K562 (cell line): Measurements from ENCODE around the gene GRWD1. TPM values are rescaled to one million over a fixed set of nuclear protein-coding genes. Genes with fewer than 3 reads are reported as not detected.

Experiments
- CCNT2 ChIP-seq: IDR thresholded peaks from 2 replicates; pipeline ENCODE4 v1.6.1; 2011; ENCODE audit warnings: borderline replicate concordance, low read depth, mild to moderate bottlenecking, moderate library complexity, mixed read lengths, low read length; ENCODE audit not compliant: insufficient read length; ENCODE audit errors: extremely low read depth
- CREM ChIP-seq: IDR thresholded peaks from 2 replicates; pipeline ENCODE4 v1.6.1; 2014; ENCODE audit warnings: antibody characterized with exemption, low read depth
- ELF2 ChIP-seq: fragments of 250-450 bp; sonication (Bioruptor Pico); IDR thresholded peaks from 2 replicates; pipeline ENCODE4 v1.5.0; 2021; ENCODE audit warnings: mild to moderate bottlenecking
- ELF4 ChIP-seq: fragments of 450-650 bp; formaldehyde crosslinking; IDR thresholded peaks from 2 replicates; pipeline ENCODE4 v1.4.0; 2022; ENCODE audit warnings: missing genetic modification characterization
- FOS ChIP-seq: IDR thresholded peaks from 3 replicates; pipeline ENCODE4 v1.6.1; 2011; ENCODE audit not compliant: insufficient read length; ENCODE audit errors: extremely low read depth
- ILK ChIP-seq: fragments of 450-650 bp; IDR thresholded peaks from 2 replicates; pipeline ENCODE4 v1.6.1; 2016; ENCODE audit warnings: missing genetic modification characterization, low read depth, mild to moderate bottlenecking, missing compliant biosample characterization, moderate library complexity, borderline replicate concordance
- KDM4B ChIP-seq, 2 experiments: fragments of 450-650 bp in 1 of 2; sonication (generic) in 1 of 2; IDR thresholded peaks; 2 replicates each; pipeline ENCODE4 v1.6.1; 2016 to 2017; ENCODE audit warnings: borderline replicate concordance in 2 of 2, antibody characterized with exemption in 1 of 2, low read depth in 1 of 2, mild to moderate bottlenecking in 1 of 2
- MED1 ChIP-seq: sonication (generic); formaldehyde crosslinking; IDR thresholded peaks from 2 replicates; pipeline ENCODE4 v1.8.1; 2023; ENCODE audit warnings: missing genetic modification reagents, borderline replicate concordance
- NCOA6 ChIP-seq: fragments of 450-650 bp; IDR thresholded peaks from 2 replicates; pipeline ENCODE4 v1.6.1; 2017; ENCODE audit warnings: mild to moderate bottlenecking
- RERE ChIP-seq: sonication (generic); formaldehyde crosslinking; IDR thresholded peaks from 2 replicates; pipeline ENCODE4 v1.8.0; 2023; ENCODE audit warnings: missing genetic modification reagents, mild to moderate bottlenecking, borderline replicate concordance
- SPI1 ChIP-seq: IDR thresholded peaks from 2 replicates; pipeline ENCODE4 v1.6.1; 2011; ENCODE audit warnings: low read depth, low read length, control low read depth, borderline replicate concordance
- TAF9B ChIP-seq: fragments of 450-650 bp; IDR thresholded peaks from 2 replicates; pipeline ENCODE4 v1.6.1; 2018; ENCODE audit warnings: mild to moderate bottlenecking; ENCODE audit not compliant: partially characterized antibody
- TEAD1 ChIP-seq, 2 experiments: fragments of 450-650 bp in 1 of 2; sonication (generic) in 1 of 2; formaldehyde crosslinking; IDR thresholded peaks; 2 replicates each; pipeline versions ENCODE4 v1.4.0 to v1.8.0; 2020 to 2022; ENCODE audit warnings: mild to moderate bottlenecking in 2 of 2, missing genetic modification reagents in 1 of 2
- TSC22D4 ChIP-seq: fragments of 450-650 bp; IDR thresholded peaks from 2 replicates; pipeline ENCODE4 v1.6.1; 2016; ENCODE audit warnings: missing genetic modification characterization, missing biosample characterization, control low read depth
- ZNF12 ChIP-seq: sonication (generic); formaldehyde crosslinking; IDR thresholded peaks from 2 replicates; pipeline ENCODE4 v1.4.0; 2020; ENCODE audit warnings: mild to moderate bottlenecking, missing genetic modification reagents
- ZNF589 ChIP-seq: fragments of 200-800 bp; sonication (Bioruptor generic); IDR thresholded peaks from 2 replicates; pipeline ENCODE4 v1.6.1; 2016; ENCODE audit warnings: low read depth, missing genetic modification characterization, missing compliant biosample characterization
- ZNF639 ChIP-seq, 2 experiments: fragments of 200-800 bp in 1 of 2; sonication (Bioruptor generic) in 1 of 2; sonication (generic) in 1 of 2; formaldehyde crosslinking in 1 of 2; IDR thresholded peaks in 1 of 2; conservative IDR thresholded peaks in 1 of 2; 2 replicates each; pipeline versions ENCODE4 v1.5.0 to v1.6.1; 2016 to 2020; ENCODE audit warnings: missing compliant biosample characterization in 1 of 2, missing genetic modification characterization in 1 of 2, missing genetic modification reagents in 1 of 2
- ZNF655 ChIP-seq: fragments of 250-450 bp; sonication (Bioruptor Pico); IDR thresholded peaks from 2 replicates; pipeline ENCODE4 v1.5.0; 2021
- polyA plus RNA-seq, 8 experiments: library from polyadenylated mRNA; depleted of rRNA in 4 of 8; stranded (reverse) in 5 of 8; unstranded in 3 of 8; fragments of >200 nt; fragmentation: Nextera tagmentation in 2 of 8; fragmentation: Illumina TruSeq in 1 of 8; extraction: Ambion mirVana in 2 of 8; extraction: Trizol in 1 of 8; gene quantifications; 2 replicates each; pipeline versions ENCODE4 v1.2.1 to v1.2.3, GENCODE V29; 2011 to 2014; ENCODE audit warnings: inconsistent platforms in 1 of 8, missing spikeins in 1 of 8
- total RNA-seq, 7 experiments: library from RNA; depleted of rRNA in 6 of 7; stranded (reverse); fragments of >200 nt in 6 of 7; fragmentation: Illumina TruSeq in 2 of 7; extraction: Trizol in 2 of 7; gene quantifications; 2 replicates each; pipeline versions ENCODE4 v1.2.1 to v1.2.3, GENCODE V29; 2011 to 2021; ENCODE audit warnings: low replicate concordance in 1 of 7

The GRWD1 gene
- total and polyA plus RNA-seq, 9 of the 15 experiments (the other 6 are each of a cell fraction or from before 2014, with no cell fraction given): 1.5 to 87.2 (median 24.5) TPM

- no peak for TF ChIP-seq RERE (CRISPR knock-in tag)
- TF ChIP-seq TAF9B: no peak
- TF ChIP-seq TEAD1 (CRISPR knock-in tag; IDR thresholded peaks at IDR 0.05): 0 out of 4 replicates have a peak, but pooled peaks of 1 of the 2 experiments have one; percentile 38
- TF ChIP-seq TSC22D4 (tag): no peak
- no peak for TF ChIP-seq SPI1
- TF ChIP-seq ELF2: no peak
- no peak for TF ChIP-seq ZNF589 (CRISPR knock-in tag)
- TF ChIP-seq ELF4: no peak
- TF ChIP-seq ILK: no peak
- TF ChIP-seq FOS: no peak
- TF ChIP-seq MED1 (CRISPR knock-in tag): no peak
- TF ChIP-seq KDM4B (IDR thresholded peaks at IDR 0.05; ENCODE audit: borderline replicate concordance in 2 of 2, low read depth in 1 of 2): no peak
- TF ChIP-seq CREM: no peak
- no peak for TF ChIP-seq CCNT2
- TF ChIP-seq ZNF12 (CRISPR knock-in tag): no peak
- no peak for TF ChIP-seq ZNF655 (CRISPR knock-in tag)
- TF ChIP-seq ZNF639 (CRISPR knock-in tag; conservative IDR thresholded peaks at IDR 0.05 in 1 of 2, IDR thresholded peaks at IDR 0.05 in 1 of 2): no peak
- TF ChIP-seq NCOA6: no peak
Measured at GRCh38 chr19:48489608-48490216, 43.9 kb downstream of the GRWD1 start (continued).
